Upper lobe of left lung (tissue), 6 donors: Measurements from ENCODE around the gene UQCRC2. TPM values are rescaled to one million over a fixed set of nuclear protein-coding genes. Genes with fewer than 3 reads are reported as not detected.

Source experiments
- ATAC-seq, 2 donors: fragments of 200-7000 bp; cut with Tn5 transposase; one replicate each; pipeline ENCODE4 v1.9.1; 2022; ENCODE audit warnings: mild to moderate bottlenecking in 2 of 2, moderate library complexity in 2 of 2; ENCODE audit not compliant: low FRiP score in 2 of 2
- DNase-seq, 2 donors: peaks; one replicate each; pipeline ENCODE4 v3.0.0-alpha.2; 2019 to 2020
- H3K27ac ChIP-seq, 4 donors: fragments of 200-600 bp; sonication (generic); one replicate each; pipeline ENCODE4 v1.5.1; 2016 to 2019
- H3K27me3 ChIP-seq, 4 donors: fragments of 200-600 bp; sonication (generic); one replicate each; pipeline ENCODE4 v1.5.1; 2017 to 2019
- H3K36me3 ChIP-seq, 4 donors: fragments of 200-600 bp; sonication (generic); one replicate each; pipeline ENCODE4 v1.5.1; 2016 to 2019
- H3K4me1 ChIP-seq, 4 donors: fragments of 200-600 bp; sonication (generic); one replicate each; pipeline ENCODE4 v1.5.1; 2018 to 2019
- H3K4me3 ChIP-seq, 4 donors: fragments of 200-600 bp; sonication (generic); one replicate each; pipeline ENCODE4 v1.5.1; 2017 to 2019; ENCODE audit warnings: mild to moderate bottlenecking in 2 of 4, moderate library complexity in 1 of 4
- H3K9me3 ChIP-seq, 4 donors: fragments of 200-600 bp; sonication (generic); one replicate each; pipeline ENCODE4 v1.5.1; 2018 to 2019
- EP300 ChIP-seq, 4 donors: sonication (generic); formaldehyde crosslinking; IDR thresholded peaks; one replicate each; pipeline ENCODE4 v1.5.1; 2017; ENCODE audit warnings: antibody characterized with exemption in 4 of 4, control low read depth in 2 of 4
- POLR2A ChIP-seq, 4 donors: fragments of 450-650 bp; IDR thresholded peaks; one replicate each; pipeline ENCODE4 v1.5.1; 2016 to 2017; ENCODE audit warnings: antibody characterized with exemption in 4 of 4, mild to moderate bottlenecking in 2 of 4
- POLR2AphosphoS5 ChIP-seq, 2 donors: sonication (generic); formaldehyde crosslinking; IDR thresholded peaks; one replicate each; pipeline ENCODE4 v1.5.1; 2017; ENCODE audit warnings: antibody characterized with exemption in 2 of 2
- WGBS, 2 donors: methylation state at CpG; one replicate each; pipeline ENCODE4 v1.1.5; 2017 to 2018; 5-methylcytosine and 5-hydroxymethylcytosine counted together
- total RNA-seq, 6 donors: library from RNA; depleted of rRNA in 4 of 6; stranded (reverse); fragments of >200 nt in 4 of 6; gene quantifications; one replicate each; pipeline versions ENCODE4 v1.1.0 to v1.2.1, GENCODE V29; 2016 to 2021
- TF ChIP-seq, protein P1 (sequence below), 6 experiments: fragments of 450-650 bp in 4 of 6; fragments of 200-600 bp in 2 of 6; sonication (generic) in 2 of 6; IDR thresholded peaks; one replicate each; pipeline ENCODE4 v1.5.1; 2016 to 2019; ENCODE audit warnings: antibody characterized with exemption in 6 of 6
- donor health status: DM: no; HTN: no; CAD: no; lungs with moderate emphysema.
- donor health status: DM: no; HTN: yes; CAD: no; lungs with severe emphysema.

The UQCRC2 gene
- total RNA-seq, 6 donors from 2014 or later = 119 to 252 (median 155) TPM

GRCh38 chr16:22013486-22013885 lies 60.3 kb downstream of the UQCRC2 start:
- Histone ChIP-seq H3K4me1 (peaks cover 13 to 33% (median 16%) of the 10 kb centered on the region in 4 donors), H3K27me3 (no peaks in the 10 kb centered on the region), H3K27ac (no peak overlapping the region), H3K9me3 (no peaks in the 10 kb centered on the region), H3K36me3 (no peaks in the 10 kb centered on the region), H3K4me3 (no peak overlapping the region)
- ATAC-seq (no peak), DNase-seq (no peak)
- WGBS, 2 donors = 82 to 85% methylated on average over 4 of the region's 4 CpGs
- TF ChIP-seq EP300 (IDR thresholded peaks at IDR 0.05) = no peak
- TF ChIP-seq, protein P1, sequence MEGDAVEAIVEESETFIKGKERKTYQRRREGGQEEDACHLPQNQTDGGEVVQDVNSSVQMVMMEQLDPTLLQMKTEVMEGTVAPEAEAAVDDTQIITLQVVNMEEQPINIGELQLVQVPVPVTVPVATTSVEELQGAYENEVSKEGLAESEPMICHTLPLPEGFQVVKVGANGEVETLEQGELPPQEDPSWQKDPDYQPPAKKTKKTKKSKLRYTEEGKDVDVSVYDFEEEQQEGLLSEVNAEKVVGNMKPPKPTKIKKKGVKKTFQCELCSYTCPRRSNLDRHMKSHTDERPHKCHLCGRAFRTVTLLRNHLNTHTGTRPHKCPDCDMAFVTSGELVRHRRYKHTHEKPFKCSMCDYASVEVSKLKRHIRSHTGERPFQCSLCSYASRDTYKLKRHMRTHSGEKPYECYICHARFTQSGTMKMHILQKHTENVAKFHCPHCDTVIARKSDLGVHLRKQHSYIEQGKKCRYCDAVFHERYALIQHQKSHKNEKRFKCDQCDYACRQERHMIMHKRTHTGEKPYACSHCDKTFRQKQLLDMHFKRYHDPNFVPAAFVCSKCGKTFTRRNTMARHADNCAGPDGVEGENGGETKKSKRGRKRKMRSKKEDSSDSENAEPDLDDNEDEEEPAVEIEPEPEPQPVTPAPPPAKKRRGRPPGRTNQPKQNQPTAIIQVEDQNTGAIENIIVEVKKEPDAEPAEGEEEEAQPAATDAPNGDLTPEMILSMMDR (IDR thresholded peaks at IDR 0.05) = no peak
- TF ChIP-seq POLR2AphosphoS5 (IDR thresholded peaks at IDR 0.05) = no peak
- TF ChIP-seq POLR2A (IDR thresholded peaks at IDR 0.05) = no peak

DNA sequence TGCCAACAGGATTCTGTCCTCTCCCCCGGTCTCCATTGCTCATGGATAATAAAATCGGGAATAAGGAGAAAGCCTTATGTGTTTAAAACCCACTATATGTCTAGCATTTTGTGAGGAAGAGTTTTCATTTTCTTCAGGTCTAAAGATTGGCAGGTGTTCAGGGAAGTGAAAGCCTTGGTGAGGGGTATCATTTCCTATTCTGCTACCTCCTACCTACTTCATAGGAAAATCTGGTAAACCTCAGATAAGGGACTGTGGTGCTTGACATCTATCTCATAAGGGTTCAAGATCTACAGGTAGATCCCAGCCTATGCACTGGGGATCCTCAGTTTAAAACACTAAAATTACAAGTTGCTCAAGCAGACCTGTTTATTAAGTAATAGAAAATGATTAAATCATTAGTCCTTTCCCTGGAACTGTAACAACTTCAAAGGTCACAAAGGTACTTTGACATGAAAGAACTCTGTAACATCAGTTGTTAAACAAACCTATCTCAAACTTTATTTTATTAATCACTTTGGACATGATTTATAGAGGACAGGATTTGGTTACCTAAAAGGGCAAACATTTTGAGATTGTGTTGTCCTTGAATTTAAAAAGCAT lies 61.2 kb downstream of the UQCRC2 start:
- Histone ChIP-seq H3K4me1 (peaks cover 5 to 33% (median 8%) of the 10 kb centered on the region in 4 donors), H3K27me3 (no peaks in the 10 kb centered on the region), H3K27ac (no peak overlapping the region), H3K36me3 (no peaks in the 10 kb centered on the region), H3K4me3 (no peak overlapping the region), H3K9me3 (no peaks in the 10 kb centered on the region)
- DNase-seq = no peak
- ATAC-seq = no peak
- 89 to 93% methylated on average over 2 of the region's 2 CpGs for WGBS, 2 donors
- no peak for TF ChIP-seq POLR2A (IDR thresholded peaks at IDR 0.05)
- TF ChIP-seq, protein P1 (IDR thresholded peaks at IDR 0.05) = no peak
- no peak for TF ChIP-seq EP300 (IDR thresholded peaks at IDR 0.05)
- TF ChIP-seq POLR2AphosphoS5 (IDR thresholded peaks at IDR 0.05) = no peak

- Histone ChIP-seq H3K27ac (no peak overlapping the region), H3K36me3 (no peaks in the 10 kb centered on the region), H3K27me3 (no peaks in the 10 kb centered on the region), H3K9me3 (no peaks in the 10 kb centered on the region), H3K4me1 (peaks cover 0 to 22% (median 6%) of the 10 kb centered on the region in 4 donors), H3K4me3 (no peak overlapping the region)
- DNase-seq (no peak), ATAC-seq (no peak)
- WGBS, 2 donors = 61 to 62% methylated on average over 4 of the region's 4 CpGs
- no peak for TF ChIP-seq POLR2AphosphoS5 (IDR thresholded peaks at IDR 0.05)
- no peak for TF ChIP-seq POLR2A (IDR thresholded peaks at IDR 0.05)
- TF ChIP-seq, protein P1 (IDR thresholded peaks at IDR 0.05) = no peak
- TF ChIP-seq EP300 (IDR thresholded peaks at IDR 0.05) = no peak
Observed at GRCh38 chr16:22016927-22017326, 63.8 kb downstream of the UQCRC2 start.

- peaks cover 0 to 27% (median 7%) of the 10 kb centered on the region in 4 donors for H3K4me1 ChIP-seq
- ATAC-seq = no peak
- no peaks in the 10 kb centered on the region for H3K27me3 ChIP-seq
- WGBS, 2 donors = 94 to 100% methylated on average over 1 of the region's 1 CpG
- H3K36me3 ChIP-seq = no peaks in the 10 kb centered on the region
- H3K4me3 ChIP-seq = no peak overlapping the region
- DNase-seq = no peak
- no peak overlapping the region for H3K27ac ChIP-seq
- TF ChIP-seq, protein P1 (IDR thresholded peaks at IDR 0.05) = no peak
- TF ChIP-seq EP300 (IDR thresholded peaks at IDR 0.05) = no peak
- TF ChIP-seq POLR2A (IDR thresholded peaks at IDR 0.05) = no peak
- no peaks in the 10 kb centered on the region for H3K9me3 ChIP-seq
Observed at GRCh38 chr16:22018559-22018958, 65.4 kb downstream of the UQCRC2 start.

- no peak for DNase-seq
- 83 to 87% methylated on average over 5 of the region's 5 CpGs for WGBS, 2 donors
- TF ChIP-seq, protein P1 (IDR thresholded peaks at IDR 0.05) = no peak
- no peak for TF ChIP-seq EP300 (IDR thresholded peaks at IDR 0.05)
- no peak for TF ChIP-seq POLR2AphosphoS5 (IDR thresholded peaks at IDR 0.05)
- TF ChIP-seq POLR2A (IDR thresholded peaks at IDR 0.05) = no peak
Observed at GRCh38 chr16:22022151-22022550, 69.0 kb downstream of the UQCRC2 start.

More at GRCh38 chr16:22022151-22022550, 69.0 kb downstream of the UQCRC2 start:
- Histone ChIP-seq H3K36me3 (no peaks in the 10 kb centered on the region), H3K9me3 (no peaks in the 10 kb centered on the region), H3K27ac (no peak overlapping the region), H3K4me1 (peaks cover 5 to 33% (median 11%) of the 10 kb centered on the region in 4 donors), H3K4me3 (no peak overlapping the region), H3K27me3 (no peaks in the 10 kb centered on the region)
- no peak for ATAC-seq
